NCI-H146 treated with DMSO at 0.1 percent for 48 hours (cell line): ENCODE measurements around the gene TASOR2.

Experiments
- DNase-seq: peaks from one replicate; lab custom pipeline; 2025; ENCODE audit not compliant: unreplicated experiment; lab: John Stamatoyannopoulos, UW

The TASOR2 gene

GRCh38 chr10:5654218-5654755 is 30.4 kb upstream of the TASOR2 start:
- no peak for DNase-seq

- DNase-seq, result no peak
These were observed 29.5 kb upstream of the TASOR2 start for GRCh38 chr10:5655121-5655520.

- no peak for DNase-seq
These were observed 27.7 kb upstream of the TASOR2 start for GRCh38 chr10:5656737-5657579.

GRCh38 chr10:5658871-5659618 is 25.6 kb upstream of the TASOR2 start:
- DNase-seq, result no peak

GRCh38 chr10:5659702-5660528 is 24.7 kb upstream of the TASOR2 start:
- no peak for DNase-seq

DNA sequence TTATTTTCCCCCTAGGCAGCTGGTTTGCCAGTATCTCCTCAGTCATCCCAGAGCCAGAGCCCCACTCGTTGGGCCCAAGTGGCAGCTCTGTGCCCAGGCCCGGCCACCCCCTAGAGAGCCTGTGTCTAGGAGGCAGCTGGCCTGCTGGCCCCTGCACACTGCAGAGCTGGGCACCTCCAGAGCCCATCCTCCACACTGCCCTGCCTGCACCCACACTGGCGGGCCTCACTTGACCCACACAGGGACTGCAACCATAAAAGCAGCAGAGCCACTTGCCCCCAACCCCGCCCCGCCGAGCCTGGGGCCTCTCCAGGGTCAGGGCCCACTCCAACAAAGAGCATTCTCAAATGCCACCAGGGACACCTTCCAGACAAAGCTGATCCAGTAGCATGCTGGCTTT is 23.6 kb upstream of the TASOR2 start:
- DNase-seq, result no peak

GRCh38 chr10:5662708-5663579 is 21.7 kb upstream of the TASOR2 start:
- DNase-seq, result no peak

DNA sequence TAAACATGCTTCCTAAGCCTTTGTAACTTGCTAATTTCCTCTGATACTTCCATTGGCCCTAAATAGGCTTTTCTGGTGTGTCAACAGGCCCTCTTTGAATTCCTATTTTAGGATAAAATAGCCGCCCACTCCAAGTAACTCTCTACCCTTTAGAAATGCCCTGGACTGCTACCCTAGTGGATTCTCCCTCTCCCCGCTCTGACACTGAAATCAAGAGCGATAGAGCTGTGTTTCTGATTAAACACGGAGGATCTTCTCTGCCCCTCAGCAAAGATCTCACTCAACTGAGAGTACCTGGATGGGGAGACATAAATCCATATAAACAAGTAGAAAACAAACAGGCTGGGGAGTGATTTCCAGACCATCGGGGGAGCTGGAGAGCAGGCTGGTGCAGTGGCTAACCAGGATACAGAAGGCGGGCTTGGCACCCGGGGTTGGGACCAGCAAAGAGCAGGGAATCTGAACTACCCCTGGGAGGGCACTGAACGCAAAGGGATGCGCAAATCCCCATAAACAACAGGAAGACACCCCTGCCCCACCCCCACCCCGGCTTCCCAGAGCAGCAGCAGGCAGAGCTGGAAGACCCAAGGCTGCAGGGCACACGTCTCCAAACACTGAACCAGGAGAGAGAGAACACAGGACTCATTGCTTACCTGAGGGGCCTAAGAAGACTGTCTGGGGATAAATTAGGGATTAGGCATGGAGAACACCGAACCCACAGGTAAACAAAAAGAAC is 20.8 kb upstream of the TASOR2 start:
- DNase-seq, result no peak

DNA sequence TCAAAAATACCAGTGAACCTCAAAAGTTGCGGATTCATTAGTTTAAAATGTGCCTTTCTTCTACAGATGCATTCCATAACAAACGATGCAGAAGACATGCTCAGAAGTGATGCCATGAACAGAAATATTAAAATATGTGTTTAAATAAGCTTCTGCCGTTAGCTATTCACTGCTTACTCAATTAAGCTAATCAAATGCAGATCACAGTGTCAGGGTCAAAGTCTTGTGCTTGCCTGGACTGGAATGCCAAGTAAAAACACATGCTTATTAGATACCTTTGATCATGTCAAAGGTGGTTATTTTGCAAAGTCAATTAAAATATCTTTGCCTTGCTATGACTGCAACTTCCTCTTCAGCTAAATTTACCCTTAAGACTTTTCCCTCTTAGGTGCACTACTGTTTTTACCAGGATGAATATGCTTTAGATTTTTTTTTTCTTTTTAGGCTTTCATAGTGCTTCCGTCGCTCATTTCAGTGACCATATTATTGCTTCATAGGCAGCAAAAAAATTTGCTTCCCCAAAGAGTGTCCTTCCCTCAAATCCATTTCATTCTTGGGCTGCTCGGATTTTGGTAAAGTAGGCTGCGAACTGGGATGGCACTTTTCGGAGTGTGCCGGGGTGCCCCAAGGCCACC is 19.1 kb upstream of the TASOR2 start:
- DNase-seq, result no peak

DNA sequence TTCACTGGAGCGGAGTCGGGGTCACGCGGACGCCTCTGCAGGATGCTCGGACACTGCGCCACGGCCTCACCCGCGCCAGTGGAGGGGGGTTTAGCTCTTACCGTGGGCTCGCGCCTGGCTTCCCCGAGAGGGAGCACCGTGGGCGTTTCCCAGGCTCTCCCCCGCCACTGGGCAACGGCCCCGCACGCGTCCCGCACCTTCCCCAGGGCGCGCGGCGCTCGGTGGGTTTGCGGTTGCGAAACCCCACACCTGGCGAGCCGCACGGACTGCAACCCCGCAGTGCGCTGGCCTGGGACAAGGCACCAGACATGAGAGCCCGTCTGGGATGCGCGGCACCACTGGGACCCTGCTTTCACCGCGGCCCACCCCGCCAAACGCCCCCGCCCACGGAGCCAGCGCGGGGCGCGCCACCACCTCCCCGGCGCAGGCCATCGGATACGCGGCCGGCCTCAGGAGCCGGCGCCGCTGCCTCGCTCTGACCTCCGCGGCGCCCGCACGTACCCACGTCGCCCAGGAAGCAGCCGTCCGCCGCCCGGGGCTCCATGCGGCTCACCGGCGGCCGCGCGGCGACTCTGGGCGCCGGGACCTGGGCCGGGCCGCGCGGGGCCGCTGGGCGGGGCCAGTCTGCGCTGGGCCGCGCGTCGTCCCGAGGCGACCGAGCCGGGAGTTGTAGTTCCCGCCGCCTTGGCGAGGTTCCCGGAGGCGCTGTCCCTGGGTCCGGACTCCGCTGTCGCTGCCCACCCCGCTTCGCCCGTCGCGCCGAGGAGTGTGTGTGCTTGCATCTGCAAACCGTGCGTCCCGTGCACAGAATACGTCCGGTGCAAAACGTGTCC is 18.4 kb upstream of the TASOR2 start, which contains the start of gene ASB13:
Gene ASB13 (minus strand): TSS at position 588 of the 833 bp plus-strand sequence. CDS start 44 bp downstream, at position 544.
- peak; percentile 19 for DNase-seq

DNA sequence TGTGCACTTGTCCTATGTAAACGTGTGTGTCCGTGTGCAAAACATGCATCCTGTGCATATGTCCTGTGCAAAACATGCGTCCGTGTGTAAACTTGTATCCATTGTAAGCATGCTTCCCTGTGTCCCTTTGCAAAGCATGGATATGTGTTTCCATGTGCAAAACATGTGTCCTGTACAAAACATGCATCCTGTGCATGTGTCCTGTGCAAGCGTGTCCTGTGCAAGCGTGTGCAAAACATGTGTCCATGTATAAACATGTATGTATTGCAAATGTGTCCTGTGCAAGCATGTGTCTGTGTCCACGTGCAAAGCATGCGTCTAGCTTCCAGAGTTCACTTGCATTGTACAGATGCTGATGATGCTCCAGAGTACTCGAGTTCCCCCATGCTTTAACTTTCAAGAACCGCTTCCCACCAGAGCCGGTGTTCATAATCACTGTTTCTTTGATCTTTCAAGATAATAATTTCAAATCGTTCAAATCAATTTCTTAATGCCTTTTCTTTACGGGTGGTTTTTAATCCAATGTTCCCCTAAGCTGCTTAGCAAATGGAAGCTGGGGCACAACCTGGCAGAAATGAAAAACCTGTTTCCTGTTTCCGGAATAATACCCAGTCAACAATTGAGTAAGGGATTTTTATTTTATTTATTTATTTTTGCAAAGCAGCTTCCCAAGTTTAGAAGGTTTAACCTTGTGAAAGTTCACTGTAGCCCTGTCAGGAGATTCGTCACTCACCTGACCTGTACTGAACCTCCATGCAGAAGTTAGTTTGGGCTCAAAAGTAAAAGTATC is 17.6 kb upstream of the TASOR2 start:
- no peak for DNase-seq

- peak; percentile 20 for DNase-seq
These were observed 16.2 kb upstream of the TASOR2 start for GRCh38 chr10:5668429-5668828.

DNA sequence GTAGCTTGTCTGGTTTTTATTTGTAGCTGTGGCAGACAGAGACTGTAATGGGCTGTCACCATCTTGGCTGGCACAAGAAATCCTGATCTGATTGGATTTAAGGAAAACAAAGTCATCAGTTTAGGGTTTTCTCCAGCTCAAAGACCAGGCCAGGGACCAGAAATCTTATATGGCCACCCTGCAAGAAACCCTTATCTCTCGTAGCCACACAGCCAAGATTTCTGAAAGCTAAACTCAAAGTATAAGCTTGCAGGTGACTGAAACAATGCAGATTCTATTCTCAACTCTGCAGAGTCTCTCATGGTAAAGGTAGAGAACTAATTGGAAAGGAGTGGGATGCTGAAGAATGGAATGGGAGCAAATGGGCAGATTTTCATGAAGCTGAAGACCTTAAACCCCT is 15.0 kb upstream of the TASOR2 start:
- DNase-seq, result no peak

GRCh38 chr10:5670662-5671375 is 13.8 kb upstream of the TASOR2 start:
- DNase-seq, result no peak

GRCh38 chr10:5678397-5679036 is 6.1 kb upstream of the TASOR2 start:
- no peak for DNase-seq

DNA sequence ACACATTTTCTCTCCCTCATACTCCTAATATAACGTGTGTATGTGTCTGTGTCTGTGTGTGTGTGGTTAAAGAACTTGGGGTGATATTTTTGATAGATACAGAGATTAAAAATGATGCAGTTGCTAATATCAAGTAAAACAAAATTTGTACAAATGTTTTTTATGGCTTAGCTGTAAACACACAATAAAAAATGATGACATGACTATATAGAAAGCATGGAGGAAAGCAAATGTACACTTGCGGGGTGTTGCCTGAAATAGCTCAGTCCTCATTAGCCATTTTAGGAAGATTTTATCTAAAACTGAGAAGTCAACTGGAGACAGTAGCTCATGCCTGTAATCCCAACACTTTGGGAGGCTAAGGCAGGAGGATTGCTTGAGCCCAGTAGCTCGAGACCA is 5.6 kb upstream of the TASOR2 start:
- no peak for DNase-seq
